B cell (primary cell): ENCODE data around the gene FARP1. TPM values are rescaled to one million over a fixed set of nuclear protein-coding genes. Genes with fewer than 3 reads are reported as not detected.

Experiments used
- ATAC-seq: fragments of 200-7000 bp; cut with Tn5 transposase; one replicate; pipeline ENCODE4 v1.10.0; 2021; ENCODE audit warnings: low read depth, mild to moderate bottlenecking, moderate number of reproducible peaks, moderate library complexity
- CTCF ChIA-PET: fragments of 350-600 bp; sonication (Branson Sonifier 250); formaldehyde crosslinking; loops from one replicate; lab custom pipeline; 2021; ENCODE audit warnings: antibody characterized with exemption, inconsistent platforms; lab: Charles Lee
- POLR2A ChIA-PET: fragments of 350-600 bp; sonication (Branson Sonifier 250); formaldehyde crosslinking; loops from one replicate; lab custom pipeline; 2021; ENCODE audit warnings: antibody characterized with exemption; lab: Charles Lee
- DNase-seq: peaks from one replicate; pipeline ENCODE4 v3.0.0; 2013
- H2AFZ ChIP-seq: 2 replicates; pipeline ENCODE4 v1.6.1; 2012; ENCODE audit warnings: mild to moderate bottlenecking, low read depth, low read length; ENCODE audit not compliant: insufficient read depth, poor library complexity, severe bottlenecking
- H3K27ac ChIP-seq, 2 donors: 1 replicate in 1 of 2; 2 replicates in 1 of 2; pipeline ENCODE4 v1.5.1; 2012 to 2013; ENCODE audit warnings: low read length in 2 of 2, mild to moderate bottlenecking in 2 of 2, moderate library complexity in 1 of 2
- H3K27me3 ChIP-seq, 4 experiments: fragments of 200-600 bp in 1 of 4; sonication (generic) in 1 of 4; replicated peaks in 1 of 4; 1 replicate in 2 of 4; 2 replicates in 2 of 4; pipeline versions ENCODE4 v1.6.1 to v1.7.0; 2013 to 2016; ENCODE audit warnings: low read length in 3 of 4, mild to moderate bottlenecking in 2 of 4, mixed read lengths in 1 of 4, moderate library complexity in 1 of 4; ENCODE audit not compliant: insufficient read depth in 4 of 4, control insufficient read depth in 3 of 4; ENCODE audit errors: control extremely low read depth in 1 of 4
- H3K36me3 ChIP-seq, 2 experiments: replicated peaks in 1 of 2; 1 replicate in 1 of 2; 2 replicates in 1 of 2; pipeline versions ENCODE4 v1.6.1 to v1.7.1; 2013; ENCODE audit warnings: low read length in 1 of 2; ENCODE audit not compliant: insufficient read depth in 2 of 2, control insufficient read depth in 1 of 2; ENCODE audit errors: control extremely low read depth in 1 of 2, extremely low read depth in 1 of 2
- H3K4me1 ChIP-seq, 2 donors: fragments of 200-600 bp in 1 of 2; sonication (generic) in 1 of 2; 1 replicate in 1 of 2; 2 replicates in 1 of 2; pipeline versions ENCODE4 v1.5.1 to v1.6.1; 2013 to 2017; ENCODE audit warnings: low read length in 2 of 2; ENCODE audit not compliant: control insufficient read depth in 2 of 2, insufficient read depth in 2 of 2
- H3K4me2 ChIP-seq: replicated peaks from 2 replicates; pipeline ENCODE3; 2012; ENCODE audit warnings: mild to moderate bottlenecking, low read depth, low read length; ENCODE audit not compliant: poor library complexity, severe bottlenecking
- H3K4me3 ChIP-seq, 5 experiments: fragments of 200-600 bp in 1 of 5; sonication (generic) in 1 of 5; 1 replicate in 3 of 5; 2 replicates in 2 of 5; pipeline versions ENCODE4 v1.5.1 to v1.7.0; 2011 to 2016; ENCODE audit warnings: low read length in 4 of 5, mild to moderate bottlenecking in 4 of 5, low read depth in 2 of 5, control low read depth in 1 of 5, moderate library complexity in 1 of 5; ENCODE audit not compliant: insufficient read depth in 1 of 5; ENCODE audit errors: control extremely low read depth in 1 of 5, extremely low read depth in 1 of 5
- H3K79me2 ChIP-seq: fragments of 200-600 bp; sonication (generic); one replicate; pipeline ENCODE4 v1.6.0; 2016; ENCODE audit warnings: low read length; ENCODE audit not compliant: control insufficient read depth, insufficient read depth
- H3K9ac ChIP-seq: fragments of 200-600 bp; sonication (generic); 2 replicates; pipeline ENCODE4 v1.6.1; 2017; ENCODE audit warnings: mild to moderate bottlenecking, low read length, moderate library complexity
- H3K9me3 ChIP-seq, 3 donors: one replicate each; pipeline versions ENCODE4 v1.6.1 to v1.7.1; 2013; ENCODE audit warnings: low read length in 2 of 3; ENCODE audit not compliant: control insufficient read depth in 2 of 3, insufficient read depth in 1 of 3; ENCODE audit errors: control extremely low read depth in 1 of 3
- H4K20me1 ChIP-seq: 2 replicates; pipeline ENCODE4 v1.6.0; 2012; ENCODE audit warnings: mild to moderate bottlenecking, low read length; ENCODE audit not compliant: insufficient read depth, control insufficient read depth, poor library complexity, severe bottlenecking
- H3K27ac Mint-ChIP-seq: one replicate; pipeline ENCODE4 v1.8.0; 2021; ENCODE audit warnings: mixed read lengths
- H3K27me3 Mint-ChIP-seq: one replicate; pipeline ENCODE4 v1.8.0; 2021; ENCODE audit warnings: mixed read lengths
- H3K4me1 Mint-ChIP-seq: one replicate; pipeline ENCODE4 v1.8.0; 2021; ENCODE audit warnings: mixed read lengths
- H3K4me3 Mint-ChIP-seq: one replicate; pipeline ENCODE4 v1.8.0; 2021; ENCODE audit warnings: mixed read lengths
- H3K9me3 Mint-ChIP-seq: one replicate; pipeline ENCODE4 v1.8.0; 2022; ENCODE audit warnings: mixed read lengths; ENCODE audit not compliant: insufficient read depth
- EZH2 ChIP-seq: IDR thresholded peaks from 2 replicates; pipeline ENCODE4 v1.6.1; 2012; ENCODE audit warnings: borderline replicate concordance, low read depth, mild to moderate bottlenecking, moderate library complexity, low read length; ENCODE audit not compliant: insufficient read depth, poor library complexity, severe bottlenecking
- WGBS: methylation state at CpG from one replicate; pipeline ENCODE4 v1.1.5; 2013; ENCODE audit warnings: missing lambda C conversion rate; ENCODE audit not compliant: insufficient coverage; 5-methylcytosine and 5-hydroxymethylcytosine counted together
- intact Hi-C: fragments of 100-400 bp; cut with micrococcal nuclease; formaldehyde crosslinking; loops from one replicate; pipeline ENCODE4 v1.10.0; 2022
- polyA plus RNA-seq: library from polyadenylated mRNA; depleted of rRNA; stranded (reverse); fragments of >200 nt; gene quantifications from 2 replicates; pipeline ENCODE4 v1.2.3, GENCODE V29; 2012
- total RNA-seq, 2 donors: library from RNA; stranded (reverse); fragments of 120-200 nt in 1 of 2; gene quantifications; 1 replicate in 1 of 2; 2 replicates in 1 of 2; pipeline versions ENCODE4 v1.2.3 to v1.2.4, GENCODE V29; 2013 to 2022
- TF ChIP-seq, protein P1 (sequence below): fragments of 200-600 bp; IDR thresholded peaks from one replicate; pipeline ENCODE4 v1.8.0; 2022; ENCODE audit warnings: antibody characterized with exemption, mild to moderate bottlenecking

FARP1 gene
- total and polyA plus RNA-seq, 2 donors (not counting 1 experiment from before 2014, with no cell fraction given) = 0.15 to 1.5 TPM

GRCh38 chr13:98413796-98414195 is 270.9 kb downstream of the FARP1 start:
- H3K79me2 ChIP-seq = no peaks in the 10 kb centered on the region
- no peak overlapping the region for H3K9ac ChIP-seq
- peaks cover 49% of the 10 kb centered on the region for H3K27me3 Mint-ChIP-seq
- CTCF ChIA-PET = no interaction called here
- no peak overlapping the region for H3K27ac ChIP-seq
- H2AFZ ChIP-seq = no peak overlapping the region
- DNase-seq (no peak), ATAC-seq (no peak)
- TF ChIP-seq EZH2 = no peak
- TF ChIP-seq, protein P1, sequence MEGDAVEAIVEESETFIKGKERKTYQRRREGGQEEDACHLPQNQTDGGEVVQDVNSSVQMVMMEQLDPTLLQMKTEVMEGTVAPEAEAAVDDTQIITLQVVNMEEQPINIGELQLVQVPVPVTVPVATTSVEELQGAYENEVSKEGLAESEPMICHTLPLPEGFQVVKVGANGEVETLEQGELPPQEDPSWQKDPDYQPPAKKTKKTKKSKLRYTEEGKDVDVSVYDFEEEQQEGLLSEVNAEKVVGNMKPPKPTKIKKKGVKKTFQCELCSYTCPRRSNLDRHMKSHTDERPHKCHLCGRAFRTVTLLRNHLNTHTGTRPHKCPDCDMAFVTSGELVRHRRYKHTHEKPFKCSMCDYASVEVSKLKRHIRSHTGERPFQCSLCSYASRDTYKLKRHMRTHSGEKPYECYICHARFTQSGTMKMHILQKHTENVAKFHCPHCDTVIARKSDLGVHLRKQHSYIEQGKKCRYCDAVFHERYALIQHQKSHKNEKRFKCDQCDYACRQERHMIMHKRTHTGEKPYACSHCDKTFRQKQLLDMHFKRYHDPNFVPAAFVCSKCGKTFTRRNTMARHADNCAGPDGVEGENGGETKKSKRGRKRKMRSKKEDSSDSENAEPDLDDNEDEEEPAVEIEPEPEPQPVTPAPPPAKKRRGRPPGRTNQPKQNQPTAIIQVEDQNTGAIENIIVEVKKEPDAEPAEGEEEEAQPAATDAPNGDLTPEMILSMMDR = no peak
- no peaks in the 10 kb centered on the region for H3K9me3 Mint-ChIP-seq
- POLR2A ChIA-PET = no interaction called here
- H3K4me2 ChIP-seq = no peak overlapping the region
- no peak overlapping the region for H3K27ac Mint-ChIP-seq
- intact Hi-C loops = no loop called here
- no peak overlapping the region for H3K4me3 ChIP-seq
- peaks cover 7% of the 10 kb centered on the region for H3K4me1 Mint-ChIP-seq
- WGBS = 88% methylated on average over 6 of the region's 7 CpGs
- no peak overlapping the region for H3K4me3 Mint-ChIP-seq
- peaks cover 0 to 18% (median 7%) of the 10 kb centered on the region in 4 experiments for H3K27me3 ChIP-seq
- H4K20me1 ChIP-seq = no peaks in the 10 kb centered on the region
- H3K36me3 ChIP-seq = no peaks in the 10 kb centered on the region
- peaks cover 5 to 7% of the 10 kb centered on the region in 2 donors for H3K4me1 ChIP-seq
- peaks cover 0 to 9% (median 0%) of the 10 kb centered on the region in 3 donors for H3K9me3 ChIP-seq

GRCh38 chr13:98415326-98416070 is 272.6 kb downstream of the FARP1 start:
- ChIA-PET CTCF (no interaction called here), POLR2A (no interaction called here)
- Histone ChIP-seq H3K27me3 (peaks cover 0 to 15% (median 7%) of the 10 kb centered on the region in 4 experiments), H4K20me1 (no peaks in the 10 kb centered on the region), H3K79me2 (no peaks in the 10 kb centered on the region), H3K4me3 (no peak overlapping the region), H3K9ac (no peak overlapping the region), H3K36me3 (no peaks in the 10 kb centered on the region), H3K9me3 (peaks cover 0 to 11% (median 0%) of the 10 kb centered on the region in 3 donors), H3K27ac (no peak overlapping the region), H2AFZ (no peak overlapping the region), H3K4me1 (peaks cover 5 to 7% of the 10 kb centered on the region in 2 donors), H3K4me2 (no peak overlapping the region)
- no peaks in the 10 kb centered on the region for H3K9me3 Mint-ChIP-seq
- WGBS = 96% methylated on average over 10 of the region's 18 CpGs
- H3K4me1 Mint-ChIP-seq = peaks cover 7% of the 10 kb centered on the region
- no peak for DNase-seq
- ATAC-seq = no peak
- TF ChIP-seq, protein P1 = no peak
- TF ChIP-seq EZH2 = no peak
- no peak overlapping the region for H3K4me3 Mint-ChIP-seq
- peaks cover 34% of the 10 kb centered on the region for H3K27me3 Mint-ChIP-seq
- H3K27ac Mint-ChIP-seq = no peak overlapping the region
- intact Hi-C loops = no loop called here
